ENCODE results near the gene FAM241A. TPM values are rescaled to one million over a fixed set of nuclear protein-coding genes. Genes with fewer than 3 reads are reported as not detected.

Gene FAM241A
- polyA plus RNA-seq, 2 of the 4 experiments (the other 2 are of a cell fraction), result 0.67 to 2.3 TPM

DNA sequence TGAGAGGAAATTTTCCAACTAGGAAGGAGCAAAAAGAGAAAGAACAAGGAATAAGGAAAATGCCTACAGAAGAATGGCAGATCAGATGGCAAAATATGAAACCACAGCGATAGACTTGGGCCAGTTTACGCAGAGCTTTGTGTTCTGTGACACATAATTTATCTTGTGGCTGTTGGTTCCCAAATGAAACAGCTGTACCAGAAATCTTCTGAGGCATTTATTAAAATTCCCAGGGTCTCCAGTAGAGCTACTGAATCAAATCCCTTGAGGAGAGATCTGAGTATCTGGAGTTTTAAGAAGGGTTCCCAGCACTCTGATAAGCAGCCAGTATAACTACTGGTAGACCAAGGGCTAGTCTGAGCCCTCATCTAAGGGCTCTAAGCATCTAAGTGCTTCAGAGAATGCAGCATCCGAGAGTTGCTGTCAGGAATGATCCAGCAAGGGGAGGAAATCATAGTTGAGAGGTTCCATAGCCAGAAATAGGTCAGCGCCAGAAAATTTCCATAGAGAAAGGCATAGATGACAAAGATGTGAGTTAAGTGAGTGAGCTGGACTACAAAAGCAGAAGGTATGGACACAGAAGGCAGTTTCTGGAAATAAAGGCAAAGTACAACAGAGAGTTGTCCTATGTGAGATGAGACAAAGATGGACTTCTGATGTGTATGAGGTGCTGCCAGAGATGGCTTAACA, 46.3 kb upstream of the FAM241A start (continued):
- TF ChIP-seq, protein P1, sequence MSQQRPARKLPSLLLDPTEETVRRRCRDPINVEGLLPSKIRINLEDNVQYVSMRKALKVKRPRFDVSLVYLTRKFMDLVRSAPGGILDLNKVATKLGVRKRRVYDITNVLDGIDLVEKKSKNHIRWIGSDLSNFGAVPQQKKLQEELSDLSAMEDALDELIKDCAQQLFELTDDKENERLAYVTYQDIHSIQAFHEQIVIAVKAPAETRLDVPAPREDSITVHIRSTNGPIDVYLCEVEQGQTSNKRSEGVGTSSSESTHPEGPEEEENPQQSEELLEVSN (IDR thresholded peaks at IDR 0.05; ENCODE audit: borderline replicate concordance, low read depth), result no peak

DNA sequence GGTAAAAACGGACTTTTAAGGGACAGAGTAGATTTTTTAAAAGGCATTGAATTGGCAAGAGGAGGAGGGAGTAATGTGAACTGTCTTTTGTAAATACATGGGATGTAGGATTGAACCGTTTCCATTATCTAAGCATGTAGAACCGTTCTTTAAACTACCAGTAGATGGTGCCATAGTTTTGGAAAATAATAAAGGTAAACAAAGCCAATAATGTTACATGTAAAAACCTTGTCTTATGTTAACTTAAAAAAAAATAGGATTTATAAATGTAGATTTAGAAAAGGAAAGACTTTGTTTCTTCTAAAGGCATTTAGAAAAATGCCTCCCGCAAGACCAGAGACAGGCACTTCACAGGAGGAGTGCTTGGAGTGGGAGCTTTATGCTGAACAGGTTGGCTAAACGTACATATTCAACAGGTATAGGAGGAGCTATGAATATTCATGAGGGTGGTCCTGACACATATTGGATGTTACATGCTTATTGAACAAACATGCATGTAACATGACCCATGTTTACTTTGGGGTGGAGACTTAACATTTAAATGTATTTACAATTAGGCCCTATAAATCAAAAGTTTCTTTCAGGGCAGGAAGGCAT, 45.5 kb upstream of the FAM241A start:
- WGBS (ENCODE audit: missing lambda C conversion rate), result 20% methylated on average over 5 of the region's 5 CpGs
- DNase-seq (ENCODE audit: low read depth in 1 of 2, low spot score in 1 of 2) (peak; percentile 22 to 47), ATAC-seq (peak; percentile 90 to 94), FAIRE-seq (peak; percentile 67)
- no peak overlapping the region for H3K27ac ChIP-seq
- peaks cover 3% of the 10 kb centered on the region; the same call in 2 of the 3 replicates for H3K4me1 ChIP-seq
- CTCF ChIA-PET, result interaction anchor here (0.6 to 9.4 kb wide), 29 partner anchors 9 to 1539 kb away, joined by 3 to 128 read pairs (median 5); no protein-coding TSS in a partner anchor
- no peaks in the 10 kb centered on the region for H3K9me3 ChIP-seq
- TF ChIP-seq ZC3H11A (IDR thresholded peaks at IDR 0.05), result no peak
- TF ChIP-seq EP300 (IDR thresholded peaks at IDR 0.05), result no peak
- TF ChIP-seq MAZ (IDR thresholded peaks at IDR 0.05; ENCODE audit: borderline replicate concordance, low read depth, low read length), result no peak
- peak; percentile 85 for TF ChIP-seq SMC3 (IDR thresholded peaks at IDR 0.05)
- TF ChIP-seq, protein P2, sequence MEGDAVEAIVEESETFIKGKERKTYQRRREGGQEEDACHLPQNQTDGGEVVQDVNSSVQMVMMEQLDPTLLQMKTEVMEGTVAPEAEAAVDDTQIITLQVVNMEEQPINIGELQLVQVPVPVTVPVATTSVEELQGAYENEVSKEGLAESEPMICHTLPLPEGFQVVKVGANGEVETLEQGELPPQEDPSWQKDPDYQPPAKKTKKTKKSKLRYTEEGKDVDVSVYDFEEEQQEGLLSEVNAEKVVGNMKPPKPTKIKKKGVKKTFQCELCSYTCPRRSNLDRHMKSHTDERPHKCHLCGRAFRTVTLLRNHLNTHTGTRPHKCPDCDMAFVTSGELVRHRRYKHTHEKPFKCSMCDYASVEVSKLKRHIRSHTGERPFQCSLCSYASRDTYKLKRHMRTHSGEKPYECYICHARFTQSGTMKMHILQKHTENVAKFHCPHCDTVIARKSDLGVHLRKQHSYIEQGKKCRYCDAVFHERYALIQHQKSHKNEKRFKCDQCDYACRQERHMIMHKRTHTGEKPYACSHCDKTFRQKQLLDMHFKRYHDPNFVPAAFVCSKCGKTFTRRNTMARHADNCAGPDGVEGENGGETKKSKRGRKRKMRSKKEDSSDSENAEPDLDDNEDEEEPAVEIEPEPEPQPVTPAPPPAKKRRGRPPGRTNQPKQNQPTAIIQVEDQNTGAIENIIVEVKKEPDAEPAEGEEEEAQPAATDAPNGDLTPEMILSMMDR (IDR thresholded peaks at IDR 0.05), result peak; percentile 77
- TF ChIP-seq RAD21 (conservative IDR thresholded peaks at IDR 0.05 in 1 of 2, IDR thresholded peaks at IDR 0.05 in 1 of 2), result peak; percentile 86
- no peak overlapping the region for H3K4me3 ChIP-seq
- POLR2A ChIA-PET, result interaction anchor here (0.5 to 2.0 kb wide), 2 partner anchors 32 to 132 kb away, joined by 4 to 7 read pairs; partner anchors contain the start of gene AP1AR
- H3K4me2 ChIP-seq, result peak overlapping the region; percentile 16; the same call in 1 of the 3 replicates

DNA sequence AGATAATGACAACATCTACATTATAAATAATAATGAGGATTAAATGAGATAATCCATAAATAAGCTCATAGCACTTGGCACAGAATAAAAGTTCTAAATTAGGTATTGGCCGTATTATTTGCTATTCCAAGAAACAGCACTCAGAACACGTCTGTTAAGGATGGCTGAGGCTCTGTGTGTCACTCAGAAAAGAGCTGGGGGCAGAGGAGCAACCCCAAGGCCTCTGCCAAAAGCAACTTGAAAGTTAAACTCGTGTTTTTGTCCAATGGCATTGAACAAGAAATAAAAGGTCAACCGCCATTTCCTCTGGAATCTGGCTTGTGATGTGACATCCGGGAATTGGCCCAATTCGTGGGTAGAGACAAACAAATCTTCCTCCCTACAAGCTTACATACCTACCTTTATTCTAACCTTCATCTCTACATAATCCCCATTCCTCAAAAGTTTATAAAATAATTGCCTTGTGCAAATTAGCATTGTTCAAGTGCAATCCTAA, 42.3 kb upstream of the FAM241A start:
- POLR2A ChIA-PET, result no interaction called here

More for the DNA sequence above, 42.3 kb upstream of the FAM241A start:
- CTCF ChIA-PET, result interaction anchor here (1.3 to 9.4 kb wide), 2 partner anchors 46 to 135 kb away, joined by 4 to 128 read pairs; no protein-coding TSS in a partner anchor
- FAIRE-seq, result no peak
- H3K4me3 ChIP-seq, result no peak overlapping the region
- no peak for DNase-seq (ENCODE audit: low read depth in 1 of 2, low spot score in 1 of 2)
- ATAC-seq, result no peak
- no peak overlapping the region for H3K27ac ChIP-seq
- TF ChIP-seq HOXB5 (CRISPR knock-in tag; IDR thresholded peaks at IDR 0.05), result no peak
- no peak for TF ChIP-seq EHF (CRISPR knock-in tag; IDR thresholded peaks at IDR 0.05)
- TF ChIP-seq, protein P3, sequence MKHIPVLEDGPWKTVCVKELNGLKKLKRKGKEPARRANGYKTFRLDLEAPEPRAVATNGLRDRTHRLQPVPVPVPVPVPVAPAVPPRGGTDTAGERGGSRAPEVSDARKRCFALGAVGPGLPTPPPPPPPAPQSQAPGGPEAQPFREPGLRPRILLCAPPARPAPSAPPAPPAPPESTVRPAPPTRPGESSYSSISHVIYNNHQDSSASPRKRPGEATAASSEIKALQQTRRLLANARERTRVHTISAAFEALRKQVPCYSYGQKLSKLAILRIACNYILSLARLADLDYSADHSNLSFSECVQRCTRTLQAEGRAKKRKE (CRISPR knock-in tag; IDR thresholded peaks at IDR 0.05; ENCODE audit: low read depth), result no peak
- TF ChIP-seq EP300 (IDR thresholded peaks at IDR 0.05), result no peak
- no peak for TF ChIP-seq CHD4 (IDR thresholded peaks at IDR 0.05; ENCODE audit: borderline replicate concordance)
- TF ChIP-seq RFX5 (IDR thresholded peaks at IDR 0.05), result no peak
- TF ChIP-seq NPAS2 (CRISPR knock-in tag; IDR thresholded peaks at IDR 0.05; ENCODE audit: borderline replicate concordance), result no peak
- no peak for TF ChIP-seq JUN (IDR thresholded peaks at IDR 0.05)
- TF ChIP-seq ZC3H11A (IDR thresholded peaks at IDR 0.05), result no peak
- TF ChIP-seq, protein P4, sequence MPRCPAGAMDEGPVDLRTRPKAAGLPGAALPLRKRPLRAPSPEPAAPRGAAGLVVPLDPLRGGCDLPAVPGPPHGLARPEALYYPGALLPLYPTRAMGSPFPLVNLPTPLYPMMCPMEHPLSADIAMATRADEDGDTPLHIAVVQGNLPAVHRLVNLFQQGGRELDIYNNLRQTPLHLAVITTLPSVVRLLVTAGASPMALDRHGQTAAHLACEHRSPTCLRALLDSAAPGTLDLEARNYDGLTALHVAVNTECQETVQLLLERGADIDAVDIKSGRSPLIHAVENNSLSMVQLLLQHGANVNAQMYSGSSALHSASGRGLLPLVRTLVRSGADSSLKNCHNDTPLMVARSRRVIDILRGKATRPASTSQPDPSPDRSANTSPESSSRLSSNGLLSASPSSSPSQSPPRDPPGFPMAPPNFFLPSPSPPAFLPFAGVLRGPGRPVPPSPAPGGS (IDR thresholded peaks at IDR 0.05), result no peak
- no peak for TF ChIP-seq FOSB (CRISPR knock-in tag; IDR thresholded peaks at IDR 0.05)
- TF ChIP-seq, protein P5, sequence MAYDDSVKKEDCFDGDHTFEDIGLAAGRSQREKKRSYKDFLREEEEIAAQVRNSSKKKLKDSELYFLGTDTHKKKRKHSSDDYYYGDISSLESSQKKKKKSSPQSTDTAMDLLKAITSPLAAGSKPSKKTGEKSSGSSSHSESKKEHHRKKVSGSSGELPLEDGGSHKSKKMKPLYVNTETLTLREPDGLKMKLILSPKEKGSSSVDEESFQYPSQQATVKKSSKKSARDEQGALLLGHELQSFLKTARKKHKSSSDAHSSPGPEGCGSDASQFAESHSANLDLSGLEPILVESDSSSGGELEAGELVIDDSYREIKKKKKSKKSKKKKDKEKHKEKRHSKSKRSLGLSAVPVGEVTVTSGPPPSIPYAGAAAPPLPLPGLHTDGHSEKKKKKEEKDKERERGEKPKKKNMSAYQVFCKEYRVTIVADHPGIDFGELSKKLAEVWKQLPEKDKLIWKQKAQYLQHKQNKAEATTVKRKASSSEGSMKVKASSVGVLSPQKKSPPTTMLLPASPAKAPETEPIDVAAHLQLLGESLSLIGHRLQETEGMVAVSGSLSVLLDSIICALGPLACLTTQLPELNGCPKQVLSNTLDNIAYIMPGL (CRISPR knock-in tag; IDR thresholded peaks at IDR 0.05; ENCODE audit: borderline replicate concordance), result no peak
- TF ChIP-seq, protein P2 (IDR thresholded peaks at IDR 0.05), result no peak
- no peak for TF ChIP-seq KDM1A (IDR thresholded peaks at IDR 0.05; ENCODE audit: low read depth)
- no peak for TF ChIP-seq FOSL2 (IDR thresholded peaks at IDR 0.05)
- no peak for TF ChIP-seq FOSL2 (CRISPR knock-in tag; IDR thresholded peaks at IDR 0.05)
- WGBS (ENCODE audit: missing lambda C conversion rate), result 81% methylated on average over 6 of the region's 6 CpGs
- H3K9me3 ChIP-seq, result no peaks in the 10 kb centered on the region
- peaks cover 3% of the 10 kb centered on the region; the same call in 2 of the 3 replicates for H3K4me1 ChIP-seq
- no peak overlapping the region for H3K4me2 ChIP-seq

All from A549 (cell line).